Germinal center (tissue), 1 donor: ENCODE data around the gene CD93.

Experiments used
- DNase-seq: peaks from one replicate; pipeline ENCODE4 v3.0.0; 2012; ENCODE audit warnings: mixed read lengths, low spot score

The CD93 gene

GRCh38 chr20:23035731-23036130 is 50.4 kb downstream of the CD93 start:
- DNase-seq = no peak

DNA sequence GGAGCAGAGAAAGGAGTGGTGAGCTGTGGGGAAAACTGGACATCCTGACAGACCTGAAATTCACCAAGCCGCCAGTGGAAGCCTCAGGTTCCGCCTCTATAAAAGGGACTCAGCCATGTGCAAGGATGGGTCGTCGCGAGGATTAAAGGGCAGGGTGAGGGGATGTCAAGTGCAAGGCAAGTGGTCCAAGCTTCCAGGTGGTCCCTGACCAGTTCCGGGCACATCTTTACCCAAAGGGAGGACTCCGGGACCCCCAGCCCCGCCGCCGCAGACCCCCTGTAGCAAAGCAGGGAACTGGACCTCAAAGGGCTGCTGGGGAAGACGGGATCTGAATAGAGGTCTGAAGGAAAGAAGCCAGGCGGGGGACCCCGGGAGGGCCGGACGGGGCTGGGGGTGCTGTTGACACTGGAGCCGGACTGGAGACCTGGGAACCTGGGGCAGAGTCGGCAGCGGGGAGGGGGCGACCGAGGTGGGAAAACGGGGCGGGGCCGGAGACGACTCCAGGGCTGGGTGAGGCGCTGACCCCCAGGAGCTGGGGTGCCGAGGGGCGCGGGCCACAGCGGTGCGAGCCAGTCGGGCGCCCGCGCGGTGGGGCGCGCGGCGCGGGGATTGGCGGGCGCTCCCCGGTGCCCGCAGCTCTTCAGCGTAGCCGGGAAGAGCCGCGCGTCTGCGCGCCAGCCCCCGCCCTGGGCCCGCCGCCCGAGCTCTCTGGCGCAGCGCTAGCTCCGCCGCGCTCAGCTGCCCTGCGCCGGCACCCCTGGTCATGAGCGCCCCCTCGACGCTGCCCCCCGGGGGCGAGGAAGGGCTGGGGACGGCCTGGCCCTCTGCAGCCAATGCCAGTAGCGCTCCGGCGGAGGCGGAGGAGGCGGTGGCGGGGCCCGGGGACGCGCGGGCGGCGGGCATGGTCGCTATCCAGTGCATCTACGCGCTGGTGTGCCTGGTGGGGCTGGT is 51.1 kb downstream of the CD93 start, which contains the start of gene SSTR4:
TSS of gene SSTR4 (plus strand) at position 592 of the 951 bp plus-strand sequence. CDS start at position 764, 172 bp downstream.
- DNase-seq = no peak

- DNase-seq = no peak
Observed at GRCh38 chr20:23033918-23034317, 52.2 kb downstream of the CD93 start.

- DNase-seq = no peak
Observed at GRCh38 chr20:23032750-23033078, 53.4 kb downstream of the CD93 start.

- DNase-seq = no peak
Observed at GRCh38 chr20:23032056-23032749, 53.9 kb downstream of the CD93 start.

DNA sequence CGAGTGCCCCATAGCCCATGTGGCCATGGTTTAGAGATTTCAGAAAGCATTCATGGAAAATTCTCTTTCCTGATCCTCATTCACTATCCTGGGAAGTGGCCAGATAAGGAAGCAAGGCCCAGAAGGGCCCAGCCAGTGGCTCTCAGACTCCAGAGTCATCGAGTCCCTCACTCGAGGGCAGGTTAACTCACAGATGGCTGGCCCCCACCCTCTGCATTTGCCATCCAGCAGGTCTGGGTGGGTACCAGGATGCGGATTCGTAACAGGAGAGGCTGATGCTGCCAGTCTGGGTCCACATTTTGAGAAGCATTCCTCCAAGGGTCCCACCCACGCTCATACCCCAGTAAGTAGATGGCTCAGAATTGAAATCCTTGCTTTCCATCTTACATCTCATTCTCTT is 54.8 kb downstream of the CD93 start:
- no peak for DNase-seq
